IMR-90 (cell line): ENCODE data around the gene ECT2. TPM values are rescaled to one million over a fixed set of nuclear protein-coding genes. Genes with fewer than 3 reads are reported as not detected.

Experiments
- ATAC-seq: fragments of 200-7000 bp; cut with Tn5 transposase; 2 replicates; pipeline ENCODE4 v1.9.1; 2020; ENCODE audit warnings: low read depth, mild to moderate bottlenecking, moderate library complexity
- BruUV-seq: library from RNA; stranded (reverse); fragments of 400-500 nt; replicated peaks from 2 replicates; lab custom pipeline; 2021; lab: Mats Ljungman, UMichigan
- CTCF ChIA-PET: fragments of 300-600 bp; formaldehyde crosslinking; extraction: SDS; loops from one replicate; lab custom pipeline; 2021; ENCODE audit warnings: antibody characterized with exemption; lab: Yijun Ruan, JAX
- POLR2A ChIA-PET: fragments of 300-600 bp; sonication (Branson Sonifier 250); formaldehyde crosslinking; loops from one replicate; lab custom pipeline; 2022; ENCODE audit warnings: antibody characterized with exemption; ENCODE audit not compliant: unreplicated experiment; lab: Charles Lee
- DNase-seq: peaks from one replicate; pipeline ENCODE4 v3.0.0; 2013
- H2AFZ ChIP-seq: replicated peaks from 2 replicates; pipeline ENCODE3; 2013; ENCODE audit warnings: low read length, mild to moderate bottlenecking; ENCODE audit not compliant: poor library complexity
- H2AK5ac ChIP-seq: 2 replicates; pipeline ENCODE4 v1.6.1; 2013; ENCODE audit warnings: low read depth, low read length, inconsistent platforms
- H2AK9ac ChIP-seq: replicated peaks from 2 replicates; pipeline ENCODE3; 2013; ENCODE audit warnings: mild to moderate bottlenecking, low read depth, low read length, moderate library complexity; ENCODE audit not compliant: poor library complexity
- H2BK120ac ChIP-seq: 2 replicates; pipeline ENCODE4 v1.6.1; 2013; ENCODE audit warnings: low read depth, low read length, inconsistent platforms
- H2BK15ac ChIP-seq: 3 replicates; pipeline ENCODE4 v1.6.1; 2013; ENCODE audit warnings: low read depth, low read length, inconsistent platforms
- H2BK20ac ChIP-seq: 2 replicates; pipeline ENCODE4 v1.6.1; 2013; ENCODE audit warnings: low read depth, mild to moderate bottlenecking, inconsistent platforms, low read length, moderate library complexity
- H2BK5ac ChIP-seq: 2 replicates; pipeline ENCODE4 v1.6.1; 2013; ENCODE audit warnings: mild to moderate bottlenecking, low read depth, low read length, inconsistent platforms; ENCODE audit not compliant: poor library complexity, severe bottlenecking
- H3K14ac ChIP-seq: replicated peaks from 2 replicates; pipeline ENCODE4 v1.6.1; 2013; ENCODE audit warnings: low read depth, low read length, inconsistent platforms
- H3K18ac ChIP-seq: 2 replicates; pipeline ENCODE4 v1.6.1; 2013; ENCODE audit warnings: low read depth, low read length, control low read depth
- H3K23ac ChIP-seq: 2 replicates; pipeline ENCODE4 v1.6.1; 2013; ENCODE audit warnings: low read depth, low read length, inconsistent platforms
- H3K27ac ChIP-seq: 2 replicates; pipeline ENCODE4 v1.5.1; 2013; ENCODE audit warnings: mild to moderate bottlenecking, control low read depth, low read length; ENCODE audit not compliant: insufficient read depth
- H3K27me3 ChIP-seq: 2 replicates; pipeline ENCODE4 v1.6.1; 2013; ENCODE audit warnings: low read length; ENCODE audit not compliant: control insufficient read depth, insufficient read depth
- H3K36me3 ChIP-seq: 2 replicates; pipeline ENCODE4 v1.6.1; 2013; ENCODE audit warnings: low read length, mixed read lengths; ENCODE audit not compliant: control insufficient read depth, insufficient read depth
- H3K4ac ChIP-seq: 2 replicates; pipeline ENCODE4 v1.6.1; 2013; ENCODE audit warnings: low read depth, low read length, inconsistent platforms
- H3K4me1 ChIP-seq: 2 replicates; pipeline ENCODE4 v1.6.1; 2013; ENCODE audit warnings: low read length, mixed read lengths; ENCODE audit not compliant: control insufficient read depth, insufficient read depth
- H3K4me2 ChIP-seq: 2 replicates; pipeline ENCODE4 v1.6.1; 2013; ENCODE audit warnings: low read depth, mild to moderate bottlenecking, control low read depth, low read length, moderate library complexity
- H3K4me3 ChIP-seq: 2 replicates; pipeline ENCODE4 v1.5.1; 2013; ENCODE audit warnings: low read depth, mild to moderate bottlenecking, control low read depth, low read length, moderate library complexity; ENCODE audit not compliant: insufficient read depth
- H3K56ac ChIP-seq: 2 replicates; pipeline ENCODE4 v1.6.1; 2013; ENCODE audit warnings: low read length, inconsistent platforms; ENCODE audit not compliant: insufficient read depth; ENCODE audit errors: extremely low read depth
- H3K79me1 ChIP-seq, 2 experiments: 2 replicates each; pipeline ENCODE4 v1.6.1; 2013; ENCODE audit warnings: low read length in 2 of 2, inconsistent platforms in 1 of 2, low read depth in 1 of 2
- H3K9ac ChIP-seq: 2 replicates; pipeline ENCODE4 v1.6.1; 2013; ENCODE audit warnings: low read depth, low read length, control low read depth
- H3K9me1 ChIP-seq: 2 replicates; pipeline ENCODE4 v1.6.1; 2013; ENCODE audit warnings: low read length, inconsistent platforms; ENCODE audit not compliant: insufficient read depth
- H3K9me3 ChIP-seq: 2 replicates; pipeline ENCODE4 v1.6.1; 2013; ENCODE audit warnings: low read length; ENCODE audit not compliant: control insufficient read depth, insufficient read depth
- H4K20me1 ChIP-seq: 2 replicates; pipeline ENCODE4 v1.6.1; 2013; ENCODE audit warnings: low read length, inconsistent platforms; ENCODE audit not compliant: insufficient read depth
- H4K5ac ChIP-seq: 2 replicates; pipeline ENCODE4 v1.6.1; 2013; ENCODE audit warnings: mild to moderate bottlenecking, low read depth, low read length, control low read depth
- H4K8ac ChIP-seq, 2 experiments: 2 replicates each; pipeline ENCODE4 v1.6.1; 2013; ENCODE audit warnings: low read depth in 2 of 2, low read length in 2 of 2, control low read depth in 1 of 2, inconsistent platforms in 1 of 2
- H4K91ac ChIP-seq: 2 replicates; pipeline ENCODE4 v1.6.1; 2013; ENCODE audit warnings: low read depth, low read length, inconsistent platforms; ENCODE audit not compliant: insufficient read depth
- CEBPB ChIP-seq: IDR thresholded peaks from 2 replicates; pipeline ENCODE4 v1.6.1; 2012; ENCODE audit warnings: low read depth, low read length, improper control_type of control experiment
- CTCF ChIP-seq: conservative IDR thresholded peaks from 2 replicates; pipeline ENCODE4 v1.5.1; 2012; ENCODE audit warnings: mild to moderate bottlenecking, low read depth, low read length, improper control_type of control experiment
- ELK1 ChIP-seq: fragments of 150-350 bp; IDR thresholded peaks from 2 replicates; pipeline ENCODE4 v1.6.1; 2016; ENCODE audit warnings: low read depth, mild to moderate bottlenecking, low read length, moderate library complexity, borderline replicate concordance
- MAFK ChIP-seq: IDR thresholded peaks from 2 replicates; pipeline ENCODE4 v1.6.1; 2012; ENCODE audit warnings: low read depth, low read length, improper control_type of control experiment
- NFE2L2 ChIP-seq: fragments of 150-350 bp; IDR thresholded peaks from 2 replicates; pipeline ENCODE4 v1.6.1; 2016; ENCODE audit warnings: low read depth, mild to moderate bottlenecking, low read length
- RAD21 ChIP-seq: IDR thresholded peaks from 2 replicates; pipeline ENCODE4 v1.6.1; 2012; ENCODE audit warnings: low read length, improper control_type of control experiment
- RCOR1 ChIP-seq: IDR thresholded peaks from 2 replicates; pipeline ENCODE4 v1.6.1; 2012; ENCODE audit warnings: mild to moderate bottlenecking, low read length, improper control_type of control experiment; ENCODE audit not compliant: insufficient replicate concordance
- RFX5 ChIP-seq: IDR thresholded peaks from 2 replicates; pipeline ENCODE4 v1.8.0; 2012; ENCODE audit warnings: low read depth, mild to moderate bottlenecking, low read length, moderate library complexity
- SMC3 ChIP-seq: fragments of 150-350 bp; IDR thresholded peaks from 2 replicates; pipeline ENCODE4 v1.6.1; 2016; ENCODE audit warnings: low read depth, mild to moderate bottlenecking, antibody characterized with exemption, low read length, moderate library complexity
- USF2 ChIP-seq: fragments of 150-350 bp; IDR thresholded peaks from 2 replicates; pipeline ENCODE4 v1.6.1; 2017; ENCODE audit warnings: mild to moderate bottlenecking, antibody characterized with exemption, low read length, low read depth
- WGBS, 2 experiments: methylation state at CpG; one replicate each; pipeline versions ENCODE4 v1.1.5 to v1.1.7; 2013; ENCODE audit warnings: missing lambda C conversion rate in 2 of 2; ENCODE audit not compliant: insufficient read length in 1 of 2; ENCODE audit errors: extremely low coverage in 2 of 2; 5-methylcytosine and 5-hydroxymethylcytosine counted together
- dilution Hi-C: fragments of 300-500 bp; cut with HindIII; formaldehyde crosslinking; loops from one replicate; pipeline ENCODE4 v1.14.3; 2018; ENCODE audit warnings: low sequenced_read_pairs; ENCODE audit not compliant: unreplicated experiment
- in situ Hi-C: fragments of 300-500 bp; cut with MboI; formaldehyde crosslinking; loops from 3 replicates; pipeline ENCODE4 v1.14.3; 2019; ENCODE audit warnings: low sequenced_read_pairs, inconsistent platforms, mixed read lengths
- intact Hi-C: fragments of 100-400 bp; cut with micrococcal nuclease; formaldehyde crosslinking; loops from 2 replicates; pipeline ENCODE4 v1.10.0; 2022
- polyA plus RNA-seq, 3 experiments: library from polyadenylated mRNA; depleted of rRNA; stranded (reverse); fragments of >200 nt; gene quantifications; 2 replicates each; pipeline ENCODE4 v1.2.3, GENCODE V29; 2012; ENCODE audit warnings: low replicate concordance in 1 of 3
- total RNA-seq: library from RNA; depleted of rRNA; stranded (reverse); fragments of >200 nt; gene quantifications from 2 replicates; pipeline ENCODE4 v1.2.3, GENCODE V29; 2012

The ECT2 gene
- total and polyA plus RNA-seq, 2 of the 4 experiments (the other 2 are of a cell fraction), result 18.1 to 37.8 TPM

- intact Hi-C loops, result no loop called here
- no peaks in the 10 kb centered on the region for H3K9me1 ChIP-seq
- ATAC-seq (no peak), DNase-seq (no peak)
- H2BK120ac ChIP-seq, result no peak overlapping the region
- H3K56ac ChIP-seq, result no peak overlapping the region
- no peaks in the 10 kb centered on the region for H3K36me3 ChIP-seq
- H3K14ac ChIP-seq, result no peak overlapping the region
- no peaks in the 10 kb centered on the region for H4K20me1 ChIP-seq
- no peak overlapping the region for H4K91ac ChIP-seq
- no peaks in the 10 kb centered on the region for H3K4me1 ChIP-seq
- no peaks in the 10 kb centered on the region for H3K9me3 ChIP-seq
- H2AFZ ChIP-seq, result no peak overlapping the region
- H3K18ac ChIP-seq, result no peak overlapping the region
- no peak overlapping the region for H2BK15ac ChIP-seq
- no peak overlapping the region for H2BK5ac ChIP-seq
- dilution Hi-C loops, result no loop called here
- no peak overlapping the region for H4K8ac ChIP-seq
- H3K4ac ChIP-seq, result no peak overlapping the region
- H3K79me1 ChIP-seq, result no peaks in the 10 kb centered on the region
- H3K4me2 ChIP-seq, result no peak overlapping the region
- no peak overlapping the region for H3K9ac ChIP-seq
- no peak overlapping the region for H3K23ac ChIP-seq
- in situ Hi-C loops, result loop anchor here (10.0 kb wide), 1 partner anchor 212 kb away; no protein-coding TSS in a partner anchor
- ChIA-PET POLR2A (no interaction called here), CTCF (no interaction called here)
- no peak overlapping the region for H2AK5ac ChIP-seq
- no TSS peak for BruUV-seq
- H3K27ac ChIP-seq, result no peak overlapping the region
- no peak overlapping the region for H4K5ac ChIP-seq
- WGBS, 2 experiments, result no CpG with 5 or more reads among the region's 2 CpGs
- TF ChIP-seq RAD21 (no peak), NFE2L2 (no peak), RCOR1 (no peak), CEBPB (no peak), CTCF (no peak), MAFK (no peak), ELK1 (no peak), SMC3 (no peak), RFX5 (no peak), USF2 (no peak)
- H3K27me3 ChIP-seq, result peaks cover 6% of the 10 kb centered on the region; the same call in 1 of the 2 replicates
- no peak overlapping the region for H3K4me3 ChIP-seq
- H2BK20ac ChIP-seq, result no peak overlapping the region
- no peak overlapping the region for H2AK9ac ChIP-seq
These were observed 82.5 kb downstream of the ECT2 start for GRCh38 chr3:172832983-172833382.
